Ovary (tissue), 9 donors: ENCODE data around the gene TNNC1. TPM values are rescaled to one million over a fixed set of nuclear protein-coding genes. Genes with fewer than 3 reads are reported as not detected.

Experiments used
- DNase-seq, 5 donors: peaks; one replicate each; pipeline ENCODE4 v3.0.0-alpha.2; 2019 to 2020
- H3K27ac ChIP-seq, 2 donors: fragments of 200-600 bp; one replicate each; pipeline versions ENCODE4 v1.5.1 to v1.8.0; 2019 to 2022
- H3K27me3 ChIP-seq: fragments of 200-600 bp; one replicate; pipeline ENCODE4 v1.8.0; 2022
- H3K36me3 ChIP-seq: fragments of 200-600 bp; sonication (generic); one replicate; pipeline ENCODE4 v1.5.1; 2019
- H3K4me1 ChIP-seq: one replicate; pipeline ENCODE4 v1.8.1; 2013; ENCODE audit warnings: mild to moderate bottlenecking, moderate library complexity; ENCODE audit not compliant: insufficient read depth
- H3K4me3 ChIP-seq: fragments of 200-600 bp; sonication (generic); one replicate; pipeline ENCODE4 v1.5.1; 2017
- H3K9me3 ChIP-seq, 2 donors: fragments of 200-600 bp in 1 of 2; sonication (generic) in 1 of 2; one replicate each; pipeline versions ENCODE4 v1.5.1 to v1.8.1; 2013 to 2019; ENCODE audit warnings: mild to moderate bottlenecking in 1 of 2, moderate library complexity in 1 of 2
- EP300 ChIP-seq: sonication (generic); formaldehyde crosslinking; IDR thresholded peaks from one replicate; pipeline ENCODE4 v1.6.1; 2017; ENCODE audit warnings: antibody characterized with exemption
- POLR2A ChIP-seq: fragments of 450-650 bp; IDR thresholded peaks from one replicate; pipeline ENCODE4 v1.6.1; 2017; ENCODE audit warnings: antibody characterized with exemption, mild to moderate bottlenecking, moderate library complexity
- WGBS, 3 donors: extraction: QIAGEN DNeasy Blood & Tissue Kit in 1 of 3; methylation state at CpG; one replicate each; pipeline versions ENCODE4 v1.1.5 to v1.1.7; 2013 to 2017; 5-methylcytosine and 5-hydroxymethylcytosine counted together
- intact Hi-C, 4 donors: fragments of 100-400 bp; cut with DNase I; formaldehyde crosslinking; loops; one replicate each; pipeline versions ENCODE4 v1.11.0 to v1.15.1; 2022 to 2023
- polyA plus RNA-seq, 2 donors: library from polyadenylated mRNA; stranded (reverse); fragments of 200-250 nt in 1 of 2; fragments of 350-450 nt in 1 of 2; fragmentation: Illumina TruSeq in 1 of 2; extraction: RNeasy Lipid Tissue Mini Kit (QIAGEN cat#74804) in 1 of 2; gene quantifications; one replicate each; pipeline ENCODE4 v1.2.3, GENCODE V29; 2013 to 2014
- total RNA-seq, 7 donors: library from RNA; depleted of rRNA in 2 of 7; stranded (reverse); fragments of >200 nt in 2 of 7; fragmentation: NEBNext Ultra II Directional in 3 of 7; extraction: Animal tissue kit (Norgen Biotek cat#: 25700) in 3 of 7; gene quantifications; one replicate each; pipeline versions ENCODE4 v1.1.0 to v1.2.4, GENCODE V29; 2016 to 2023
- TF ChIP-seq, protein P1 (sequence below), 3 donors: fragments of 450-650 bp in 2 of 3; fragments of 200-600 bp in 1 of 3; IDR thresholded peaks; one replicate each; pipeline versions ENCODE4 v1.5.1 to v1.8.0; 2016 to 2022; ENCODE audit warnings: antibody characterized with exemption in 3 of 3, mild to moderate bottlenecking in 1 of 3
- donor health status: DM: no; HTN: no; CAD: no; lungs with moderate emphysema.
- donor health status: DM: no; HTN: no; CAD: no.
- donor health status: Bipolar disorder and iron deficiency.
- donor health status: DM: yes; HTN: yes; CAD: no.
- donor health status: DM: no; HTN: no; CAD: no.
- donor health status: DM: yes; HTN: yes; CAD: no.

Gene TNNC1
- total and polyA plus RNA-seq, 9 donors = 0.31 to 2.3 (median 1.0) TPM

- H3K4me1 ChIP-seq = peaks cover 12% of the 10 kb centered on the region
- WGBS, 3 donors = 87 to 93% (median 92%) methylated on average over 18 of the region's 18 CpGs
- DNase-seq = no peak
- intact Hi-C loops = no loop called here
- TF ChIP-seq POLR2A (no peak), EP300 (no peak)
- TF ChIP-seq, protein P1, sequence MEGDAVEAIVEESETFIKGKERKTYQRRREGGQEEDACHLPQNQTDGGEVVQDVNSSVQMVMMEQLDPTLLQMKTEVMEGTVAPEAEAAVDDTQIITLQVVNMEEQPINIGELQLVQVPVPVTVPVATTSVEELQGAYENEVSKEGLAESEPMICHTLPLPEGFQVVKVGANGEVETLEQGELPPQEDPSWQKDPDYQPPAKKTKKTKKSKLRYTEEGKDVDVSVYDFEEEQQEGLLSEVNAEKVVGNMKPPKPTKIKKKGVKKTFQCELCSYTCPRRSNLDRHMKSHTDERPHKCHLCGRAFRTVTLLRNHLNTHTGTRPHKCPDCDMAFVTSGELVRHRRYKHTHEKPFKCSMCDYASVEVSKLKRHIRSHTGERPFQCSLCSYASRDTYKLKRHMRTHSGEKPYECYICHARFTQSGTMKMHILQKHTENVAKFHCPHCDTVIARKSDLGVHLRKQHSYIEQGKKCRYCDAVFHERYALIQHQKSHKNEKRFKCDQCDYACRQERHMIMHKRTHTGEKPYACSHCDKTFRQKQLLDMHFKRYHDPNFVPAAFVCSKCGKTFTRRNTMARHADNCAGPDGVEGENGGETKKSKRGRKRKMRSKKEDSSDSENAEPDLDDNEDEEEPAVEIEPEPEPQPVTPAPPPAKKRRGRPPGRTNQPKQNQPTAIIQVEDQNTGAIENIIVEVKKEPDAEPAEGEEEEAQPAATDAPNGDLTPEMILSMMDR (IDR thresholded peaks at IDR 0.05) = no peak
- H3K4me3 ChIP-seq = no peak overlapping the region
- no peaks in the 10 kb centered on the region for H3K27me3 ChIP-seq
- peaks cover 2% of the 10 kb centered on the region for H3K36me3 ChIP-seq
- no peak overlapping the region for H3K27ac ChIP-seq
- no peaks in the 10 kb centered on the region for H3K9me3 ChIP-seq
Observed at GRCh38 chr3:52489453-52489852, 35.6 kb upstream of the TNNC1 start.

- H3K4me1 ChIP-seq = peaks cover 14% of the 10 kb centered on the region
- no peaks in the 10 kb centered on the region for H3K9me3 ChIP-seq
- intact Hi-C loops = no loop called here
- H3K27ac ChIP-seq = no peak overlapping the region
- 82 to 94% (median 90%) methylated on average over 3 of the region's 3 CpGs for WGBS, 3 donors
- H3K4me3 ChIP-seq = no peak overlapping the region
- no peak for DNase-seq
- H3K27me3 ChIP-seq = no peaks in the 10 kb centered on the region
- no peak for TF ChIP-seq POLR2A
- no peak for TF ChIP-seq EP300
- TF ChIP-seq, protein P1 (IDR thresholded peaks at IDR 0.05) = no peak
- peaks cover 2% of the 10 kb centered on the region for H3K36me3 ChIP-seq
Observed at GRCh38 chr3:52488746-52489145, 34.9 kb upstream of the TNNC1 start.

GRCh38 chr3:52487788-52488691 lies 34.2 kb upstream of the TNNC1 start:
- no peaks in the 10 kb centered on the region for H3K9me3 ChIP-seq
- WGBS, 3 donors = 95 to 96% (median 96%) methylated on average over 58 to 59 of the region's 59 CpGs
- H3K4me3 ChIP-seq = no peak overlapping the region
- H3K4me1 ChIP-seq = peaks cover 18% of the 10 kb centered on the region
- no peak overlapping the region for H3K27ac ChIP-seq
- H3K27me3 ChIP-seq = no peaks in the 10 kb centered on the region
- intact Hi-C loops = no loop called here
- peaks cover 2% of the 10 kb centered on the region for H3K36me3 ChIP-seq
- TF ChIP-seq, protein P1 (IDR thresholded peaks at IDR 0.05) = no peak
- TF ChIP-seq EP300 (no peak), POLR2A (no peak)
- DNase-seq = no peak

DNA sequence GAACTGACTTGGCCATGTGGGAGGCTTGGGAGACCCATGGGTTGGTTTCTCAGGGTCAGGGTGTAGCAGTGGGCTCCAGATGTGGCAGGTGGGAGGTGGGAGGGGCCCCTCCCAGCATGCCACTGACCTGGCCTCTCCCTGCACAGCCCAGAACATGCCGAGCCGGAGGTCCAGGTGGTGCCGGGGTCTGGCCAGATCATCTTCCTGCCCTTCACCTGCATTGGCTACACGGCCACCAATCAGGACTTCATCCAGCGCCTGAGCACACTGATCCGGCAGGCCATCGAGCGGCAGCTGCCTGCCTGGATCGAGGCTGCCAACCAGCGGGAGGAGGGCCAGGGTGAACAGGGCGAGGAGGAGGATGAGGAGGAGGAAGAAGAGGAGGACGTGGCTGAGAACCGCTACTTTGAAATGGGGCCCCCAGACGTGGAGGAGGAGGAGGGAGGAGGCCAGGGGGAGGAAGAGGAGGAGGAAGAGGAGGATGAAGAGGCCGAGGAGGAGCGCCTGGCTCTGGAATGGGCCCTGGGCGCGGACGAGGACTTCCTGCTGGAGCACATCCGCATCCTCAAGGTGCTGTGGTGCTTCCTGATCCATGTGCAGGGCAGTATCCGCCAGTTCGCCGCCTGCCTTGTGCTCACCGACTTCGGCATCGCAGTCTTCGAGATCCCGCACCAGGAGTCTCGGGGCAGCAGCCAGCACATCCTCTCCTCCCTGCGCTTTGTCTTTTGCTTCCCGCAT lies 33.4 kb upstream of the TNNC1 start:
- H3K9me3 ChIP-seq = no peaks in the 10 kb centered on the region
- H3K27ac ChIP-seq = no peak overlapping the region
- H3K4me1 ChIP-seq = peaks cover 18% of the 10 kb centered on the region
- no peaks in the 10 kb centered on the region for H3K27me3 ChIP-seq
- peaks cover 2% of the 10 kb centered on the region for H3K36me3 ChIP-seq
- H3K4me3 ChIP-seq = no peak overlapping the region
- intact Hi-C loops = no loop called here
- DNase-seq = no peak
- TF ChIP-seq POLR2A (no peak), EP300 (no peak)
- TF ChIP-seq, protein P1 (IDR thresholded peaks at IDR 0.05) = no peak
- WGBS, 3 donors = 89 to 93% (median 92%) methylated on average over 31 of the region's 31 CpGs
